ENCODE measurements around the gene ENTPD2.
"Not testable (repeated sequence)": the region's sequence is repeated elsewhere in the genome, so short reads cannot be mapped to it uniquely, and the experiment has no call there.

ENTPD2 gene

GRCh38 chr9:137038916-137039315 is 14.9 kb downstream of the ENTPD2 start:
- H3K27ac ChIP-seq, result no peak overlapping the region
- TF ChIP-seq CTCF (conservative IDR thresholded peaks at IDR 0.05) (no peak), ZFX (IDR thresholded peaks at IDR 0.05) (no peak)

- no peak overlapping the region for H3K27ac ChIP-seq
- TF ChIP-seq CTCF (conservative IDR thresholded peaks at IDR 0.05), result no peak
- TF ChIP-seq ZFX (IDR thresholded peaks at IDR 0.05), result no peak
Measured at GRCh38 chr9:137037483-137037882, 16.4 kb downstream of the ENTPD2 start.

GRCh38 chr9:137037035-137037434 is 16.8 kb downstream of the ENTPD2 start:
- H3K27ac ChIP-seq, result no peak overlapping the region
- TF ChIP-seq CTCF (conservative IDR thresholded peaks at IDR 0.05) (no peak), ZFX (IDR thresholded peaks at IDR 0.05) (no peak)

GRCh38 chr9:137035937-137036336 is 17.9 kb downstream of the ENTPD2 start:
- no peak for TF ChIP-seq ZFX (IDR thresholded peaks at IDR 0.05)
- H3K27ac ChIP-seq, result no peak overlapping the region; the same call in 1 of the 2 replicates

GRCh38 chr9:137035507-137035834 is 18.4 kb downstream of the ENTPD2 start:
- TF ChIP-seq CTCF (conservative IDR thresholded peaks at IDR 0.05), result peak; percentile 82
- TF ChIP-seq ZFX (IDR thresholded peaks at IDR 0.05), result no peak
- H3K27ac ChIP-seq, result peak overlapping the region; percentile 58

GRCh38 chr9:137034709-137035506 is 19.0 kb downstream of the ENTPD2 start:
- peak overlapping the region; percentile 58 for H3K27ac ChIP-seq
- TF ChIP-seq ZFX (IDR thresholded peaks at IDR 0.05), result no peak
- peak; percentile 96 for TF ChIP-seq CTCF (conservative IDR thresholded peaks at IDR 0.05)

GRCh38 chr9:137034039-137034708 is 19.7 kb downstream of the ENTPD2 start:
- H3K27ac ChIP-seq, result peak overlapping the region; percentile 58
- TF ChIP-seq ZFX (IDR thresholded peaks at IDR 0.05), result no peak
- TF ChIP-seq CTCF (conservative IDR thresholded peaks at IDR 0.05), result no peak

- H3K27ac ChIP-seq, result not testable (repeated sequence)
Measured at GRCh38 chr9:137033481-137033880, 20.4 kb downstream of the ENTPD2 start.
